ENCODE data around the gene ZNF892. TPM values are rescaled to one million over a fixed set of nuclear protein-coding genes. Genes with fewer than 3 reads are reported as not detected.

Gene ZNF892
- 4.5 and 5.9 TPM in 2 replicates for total RNA-seq
- polyA plus RNA-seq (2012): 1.6 TPM

GRCh38 chr2:95207111-95207961 is at the start of gene ZNF892:
Gene ZNF892, plus strand, starts transcription at chr2:95207521. Its CDS starts 295 bp downstream, at chr2:95207816.
- DNase-seq (ENCODE audit: low read depth): peak; percentile 95

GRCh38 chr2:95158441-95158840 is 48.9 kb upstream of the ZNF892 start:
- DNase-seq (ENCODE audit: low read depth): no peak

GRCh38 chr2:95158891-95159619 is 48.3 kb upstream of the ZNF892 start:
- DNase-seq (ENCODE audit: low read depth): peak; percentile 60

- peak; percentile 72 for DNase-seq (ENCODE audit: low read depth)
Observed at GRCh38 chr2:95159690-95160449, 47.5 kb upstream of the ZNF892 start, which contains the start of gene ZNF514. Gene ZNF514, minus strand, starts transcription at chr2:95159848. Its CDS starts 6,595 bp downstream, at chr2:95153253.

GRCh38 chr2:95165030-95165370 is 42.3 kb upstream of the ZNF892 start:
- no peak for DNase-seq (ENCODE audit: low read depth)

GRCh38 chr2:95165371-95166064 is 41.8 kb upstream of the ZNF892 start, which contains the start of gene ZNF2:
Gene ZNF2, plus strand, starts transcription at chr2:95165809. Its CDS starts 10,418 bp downstream, at chr2:95176227.
- DNase-seq (ENCODE audit: low read depth): peak; percentile 99

GRCh38 chr2:95166065-95166763 is 41.1 kb upstream of the ZNF892 start:
- DNase-seq (ENCODE audit: low read depth): no peak

GRCh38 chr2:95171902-95172301 is 35.4 kb upstream of the ZNF892 start:
- DNase-seq (ENCODE audit: low read depth): no peak

- DNase-seq (ENCODE audit: low read depth): no peak
Observed at GRCh38 chr2:95174031-95174542, 33.2 kb upstream of the ZNF892 start.

GRCh38 chr2:95179451-95179850 is 27.9 kb upstream of the ZNF892 start:
- DNase-seq (ENCODE audit: low read depth): no peak

GRCh38 chr2:95181774-95182173 is 25.5 kb upstream of the ZNF892 start:
- no peak for DNase-seq (ENCODE audit: low read depth)

- no peak for DNase-seq (ENCODE audit: low read depth)
Observed at GRCh38 chr2:95185197-95185596, 22.1 kb upstream of the ZNF892 start.

GRCh38 chr2:95185973-95186372 is 21.3 kb upstream of the ZNF892 start:
- no peak for DNase-seq (ENCODE audit: low read depth)

GRCh38 chr2:95192956-95193355 is 14.4 kb upstream of the ZNF892 start:
- DNase-seq (ENCODE audit: low read depth): peak; percentile 45

GRCh38 chr2:95203911-95204310 is 3.4 kb upstream of the ZNF892 start:
- no peak for DNase-seq (ENCODE audit: low read depth)

GRCh38 chr2:95204396-95204795 is 2.9 kb upstream of the ZNF892 start:
- no peak for DNase-seq (ENCODE audit: low read depth)

- DNase-seq (ENCODE audit: low read depth): no peak
Observed at GRCh38 chr2:95206096-95206495, 1.2 kb upstream of the ZNF892 start.

- DNase-seq (ENCODE audit: low read depth): peak; percentile 9
Observed at GRCh38 chr2:95208106-95208505, 785 bp downstream of the ZNF892 start.

- no peak for DNase-seq (ENCODE audit: low read depth)
Observed at GRCh38 chr2:95215018-95215612, 7.8 kb downstream of the ZNF892 start.

- DNase-seq (ENCODE audit: low read depth): no peak
Observed at GRCh38 chr2:95220449-95220848, 13.1 kb downstream of the ZNF892 start.

Measured in myocyte (in vitro differentiated cells).